GM19239 (cell line): ENCODE results near the gene IFT88.

Experiments used
- DNase-seq: peaks from one replicate; pipeline ENCODE4 v3.0.0; 2011; ENCODE audit warnings: low spot score; ENCODE audit not compliant: insufficient read length
- FAIRE-seq: peaks from 2 replicates; lab custom pipeline; 2011; peaks lifted over from hg19 to GRCh38; lab: Jason Lieb, UNC

Gene IFT88

DNA sequence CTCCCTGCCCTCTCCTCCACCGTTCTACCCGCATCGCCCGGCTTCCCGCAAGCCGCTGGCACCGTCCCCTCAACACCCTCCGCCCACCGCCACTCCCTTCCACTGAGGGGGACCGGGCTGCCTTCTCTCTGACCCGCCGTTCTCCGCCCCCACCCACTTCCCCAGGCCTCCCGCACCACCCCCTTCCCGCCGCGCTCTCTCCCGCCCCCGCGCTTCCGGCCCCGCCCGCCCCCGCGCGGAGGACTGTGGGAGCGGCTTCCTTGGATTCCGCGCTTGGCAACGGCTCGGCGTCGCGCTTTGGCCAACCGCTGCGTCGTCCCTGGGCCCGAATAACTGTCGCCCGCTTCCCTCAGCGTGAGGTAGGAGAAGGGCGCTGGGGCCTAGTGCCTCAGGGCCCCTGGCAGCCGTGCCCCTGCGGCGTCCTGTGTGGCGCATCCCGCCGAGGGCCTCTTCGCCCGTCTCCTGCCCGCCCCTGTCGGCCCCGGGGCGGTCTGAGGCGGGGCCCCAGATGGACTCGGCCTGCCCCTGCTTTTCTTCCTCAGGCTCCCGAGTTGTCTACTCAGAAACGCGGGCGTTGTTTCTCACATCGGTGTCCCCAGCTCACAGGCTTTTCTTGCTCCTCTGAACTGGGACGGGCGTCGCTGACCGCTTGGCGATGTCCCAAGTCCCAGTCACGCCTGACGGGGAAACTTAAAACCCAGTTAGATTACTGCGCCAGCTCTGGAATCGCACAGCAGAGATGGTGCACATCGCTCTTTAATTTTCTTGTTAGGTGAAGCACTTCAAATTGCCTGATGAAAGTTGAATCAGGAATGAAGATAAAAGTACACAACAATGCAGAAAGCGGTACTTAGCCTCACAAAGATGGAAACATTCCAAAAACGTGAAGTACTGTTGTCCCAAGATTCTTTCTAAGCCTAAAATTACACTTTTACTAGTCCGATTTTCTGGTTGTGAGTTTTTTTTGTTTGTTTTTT, at the start of gene IFT88:
IFT88 (plus strand) TSS at position 260 of the 977 bp plus-strand sequence. CDS start 7,229 bp downstream, outside the sequence.
- FAIRE-seq: peak; percentile 86
- DNase-seq: peak; percentile 76

- DNase-seq (no peak), FAIRE-seq (no peak)
Observed at GRCh38 chr13:20518660-20519100, 48.3 kb upstream of the IFT88 start.

- DNase-seq: no peak
- FAIRE-seq: no peak
Observed at GRCh38 chr13:20519875-20520274, 47.1 kb upstream of the IFT88 start.

DNA sequence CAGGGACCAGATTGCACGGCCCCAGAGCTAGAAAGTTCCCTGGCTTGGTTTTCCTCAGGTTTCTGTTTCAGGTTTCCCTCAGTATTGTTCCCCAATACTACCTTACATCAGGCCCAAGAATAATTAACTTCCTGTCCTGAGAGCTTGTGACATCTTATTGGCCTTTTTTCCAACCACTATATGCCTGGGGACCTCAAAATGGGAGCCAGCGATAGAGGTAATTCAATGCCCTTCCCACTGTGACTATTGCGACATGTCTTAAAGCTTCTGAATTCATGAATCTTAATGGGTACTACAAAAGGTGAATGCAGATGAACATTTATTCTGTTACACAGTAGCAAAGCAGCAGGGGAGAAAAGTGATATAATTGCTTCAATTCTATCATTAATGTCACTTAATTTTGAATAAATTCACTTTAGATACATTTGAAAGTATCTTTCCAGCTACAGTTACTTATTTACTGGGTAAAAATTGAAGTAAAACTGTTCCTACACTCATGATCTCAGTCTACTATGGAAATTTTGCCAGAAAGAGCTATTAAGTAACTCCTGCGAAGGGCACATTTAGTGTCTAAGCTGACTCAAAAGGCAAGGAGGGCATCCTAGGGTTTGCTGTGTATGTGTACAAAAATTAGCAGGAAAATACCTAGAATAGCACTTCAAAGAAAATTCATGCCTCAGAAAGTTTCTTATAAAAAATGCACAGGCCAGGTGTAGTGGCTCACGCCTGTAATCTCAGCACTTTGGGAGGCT, 45.4 kb upstream of the IFT88 start:
- FAIRE-seq: no peak
- no peak for DNase-seq

DNA sequence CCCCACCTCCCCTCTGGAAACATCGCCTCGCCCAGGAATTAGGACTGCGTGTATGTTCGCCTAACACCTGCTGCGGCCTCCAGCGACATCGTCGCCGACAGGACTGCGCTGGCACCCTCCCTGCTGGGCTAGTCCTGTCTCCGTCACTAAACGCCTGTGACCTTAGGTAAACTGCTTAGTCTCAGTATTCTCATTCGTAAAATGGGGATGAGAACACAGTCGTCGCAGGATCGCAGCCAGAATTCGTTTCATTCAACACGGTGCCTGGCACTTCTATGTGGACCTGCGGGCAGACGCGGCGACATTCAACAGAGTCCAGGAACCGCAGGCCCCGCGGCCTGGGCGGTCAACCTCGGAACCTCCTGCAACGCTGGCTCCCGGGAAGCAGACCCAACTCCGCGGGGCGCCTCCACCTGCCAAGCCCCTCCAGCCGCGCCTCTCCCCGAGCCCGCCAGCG, 41.8 kb upstream of the IFT88 start:
- FAIRE-seq (no peak), DNase-seq (no peak)

- FAIRE-seq: peak; percentile 86
Observed at GRCh38 chr13:20525601-20526544, 41.1 kb upstream of the IFT88 start, which contains the start of gene CRYL1. Gene CRYL1 (minus strand): TSS chr13:20525857. CDS start chr13:20525794, 63 bp downstream.

GRCh38 chr13:20526664-20527063, 40.3 kb upstream of the IFT88 start:
- no peak for FAIRE-seq
- no peak for DNase-seq

More at GRCh38 chr13:20525601-20526544, 41.1 kb upstream of the IFT88 start, which contains the start of gene CRYL1:
- DNase-seq: peak; percentile 53

- no peak for FAIRE-seq
Observed at GRCh38 chr13:20528452-20528851, 38.5 kb upstream of the IFT88 start.

GRCh38 chr13:20534038-20534608, 32.8 kb upstream of the IFT88 start:
- FAIRE-seq (no peak), DNase-seq (no peak)

More at GRCh38 chr13:20528452-20528851, 38.5 kb upstream of the IFT88 start:
- no peak for DNase-seq

DNA sequence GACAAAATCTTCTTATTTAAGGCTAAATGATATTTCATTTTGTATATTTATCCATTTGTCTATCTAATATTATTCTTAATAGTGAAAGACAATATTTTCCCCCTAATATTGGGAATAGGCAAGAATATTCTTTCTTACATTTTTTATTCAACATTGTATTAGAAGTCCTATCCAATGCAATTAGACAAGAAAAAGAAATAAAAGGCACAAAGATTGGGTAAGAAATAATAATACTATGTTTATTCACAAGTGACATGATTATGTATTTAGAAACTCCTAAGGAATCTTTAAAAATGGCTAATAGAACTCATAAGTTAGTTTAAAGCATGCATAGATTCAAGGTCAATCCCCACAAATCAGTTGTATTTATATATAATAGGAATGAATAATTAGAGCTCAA, 30.0 kb upstream of the IFT88 start:
- no peak for DNase-seq
- FAIRE-seq: no peak

- DNase-seq (no peak), FAIRE-seq (no peak)
Observed at GRCh38 chr13:20544201-20544923, 22.6 kb upstream of the IFT88 start.

- no peak for FAIRE-seq
- DNase-seq: no peak
Observed at GRCh38 chr13:20546556-20546955, 20.4 kb upstream of the IFT88 start.

DNA sequence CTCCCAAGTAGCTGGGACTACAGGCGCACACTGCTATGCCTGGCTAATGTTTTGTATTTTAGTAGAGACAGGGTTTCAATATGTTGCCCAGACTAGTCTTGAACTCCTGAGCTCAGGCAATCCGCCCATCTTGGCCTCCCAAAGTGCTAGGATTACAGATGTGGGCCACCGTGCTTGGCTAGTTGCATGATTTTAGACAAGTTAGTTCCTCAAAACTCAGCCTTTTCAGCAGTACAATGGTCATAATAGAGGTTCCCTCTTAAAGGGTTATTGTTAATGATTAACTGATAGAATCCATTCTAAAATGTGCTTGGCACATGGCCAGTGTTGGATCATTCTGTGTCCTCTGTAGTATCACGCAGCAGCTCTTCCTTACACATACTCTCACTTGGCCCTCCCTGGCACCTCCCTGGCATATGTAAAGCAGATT, 19.5 kb upstream of the IFT88 start:
- DNase-seq (no peak), FAIRE-seq (no peak)

GRCh38 chr13:20550799-20551198, 16.2 kb upstream of the IFT88 start:
- FAIRE-seq (no peak), DNase-seq (no peak)

- no peak for FAIRE-seq
- DNase-seq: no peak
Observed at GRCh38 chr13:20553311-20553710, 13.6 kb upstream of the IFT88 start.

- FAIRE-seq: no peak
- DNase-seq: no peak
Observed at GRCh38 chr13:20558982-20559381, 8.0 kb upstream of the IFT88 start.

- FAIRE-seq (no peak), DNase-seq (no peak)
Observed at GRCh38 chr13:20559659-20560356, 7.1 kb upstream of the IFT88 start.

DNA sequence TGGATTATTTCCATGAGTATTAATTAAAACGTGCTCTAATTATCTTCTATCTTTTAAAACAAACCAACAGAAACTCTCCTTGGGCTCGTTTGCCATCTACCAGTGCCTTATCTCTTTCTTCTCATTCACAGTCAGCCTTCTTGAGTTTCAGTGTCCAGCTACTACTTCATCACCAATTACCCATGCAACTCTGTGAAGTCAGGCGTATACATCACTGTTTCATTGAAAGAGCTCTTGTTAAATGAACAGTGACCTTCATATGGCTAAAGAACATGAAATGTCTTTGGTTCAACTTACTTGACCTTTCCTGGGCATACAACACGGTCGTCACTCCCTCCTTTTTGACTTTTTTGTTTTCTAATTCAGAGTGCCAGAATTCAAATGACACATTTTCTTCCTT, 5.2 kb upstream of the IFT88 start:
- DNase-seq (no peak), FAIRE-seq (no peak)
